Activated T-cell treated with anti-CD3 and anti-CD28 coated beads, Interleukin-2, amount 50 U/mL, for 4 hours (primary cell): ENCODE data around the gene CCDC91. TPM values are rescaled to one million over a fixed set of nuclear protein-coding genes. Genes with fewer than 3 reads are reported as not detected.

Experiments
- total RNA-seq, 3 donors: library from RNA; stranded (reverse); gene quantifications; one replicate each; pipeline ENCODE4 v1.2.1, GENCODE V29; 2021

CCDC91 gene
- total RNA-seq, 3 donors from 2014 or later, result 17.8 to 18.2 (median 18.1) TPM

Other genes starting within 250 kb of the CCDC91 start
- under 1 TPM; 0.11 to 0.33 (median 0.18) TPM for gene PTHLH, start 217.7 kb upstream of the CCDC91 start, total RNA-seq